GM12801 (cell line): ENCODE data around the gene RBM10.

Source experiments
- CTCF ChIP-seq: IDR thresholded peaks from one replicate; pipeline ENCODE4 v1.5.1; 2011; ENCODE audit warnings: control low read depth; ENCODE audit not compliant: insufficient read length; ENCODE audit errors: extremely low read depth

The RBM10 gene

DNA sequence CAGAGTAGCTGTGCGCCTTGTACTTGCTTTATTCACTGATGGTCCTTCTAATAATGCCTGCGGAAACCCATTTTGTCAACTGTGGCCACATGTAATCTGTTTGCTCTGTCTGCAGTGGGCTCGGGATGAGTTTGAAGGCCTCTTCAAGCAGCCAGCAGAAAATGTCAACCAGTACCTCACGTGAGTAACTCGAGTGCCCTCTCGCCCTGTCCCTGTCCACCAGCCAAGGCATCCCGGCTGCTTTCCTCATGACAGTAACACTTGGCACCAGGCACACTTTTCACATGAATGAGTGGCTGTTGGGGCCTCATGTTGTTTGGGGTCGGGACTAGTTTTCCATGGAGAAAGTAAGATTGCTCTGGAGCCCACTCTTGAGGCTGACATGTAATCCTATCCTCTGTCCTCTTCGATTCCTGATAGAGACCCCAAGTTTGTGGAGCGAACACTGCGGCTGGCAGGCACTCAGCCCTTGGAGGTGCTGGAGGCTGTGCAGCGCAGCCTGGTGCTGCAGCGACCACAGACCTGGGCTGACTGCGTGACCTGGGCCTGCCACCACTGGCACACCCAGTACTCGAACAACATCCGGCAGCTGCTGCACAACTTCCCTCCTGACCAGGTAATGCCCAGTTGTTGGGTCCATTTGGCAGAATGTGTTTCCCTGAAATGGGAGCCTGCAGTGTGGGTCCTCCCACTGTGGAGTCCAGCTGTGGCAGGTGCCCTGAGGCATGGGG, 64.7 kb downstream of the RBM10 start:
- TF ChIP-seq CTCF, result no peak

DNA sequence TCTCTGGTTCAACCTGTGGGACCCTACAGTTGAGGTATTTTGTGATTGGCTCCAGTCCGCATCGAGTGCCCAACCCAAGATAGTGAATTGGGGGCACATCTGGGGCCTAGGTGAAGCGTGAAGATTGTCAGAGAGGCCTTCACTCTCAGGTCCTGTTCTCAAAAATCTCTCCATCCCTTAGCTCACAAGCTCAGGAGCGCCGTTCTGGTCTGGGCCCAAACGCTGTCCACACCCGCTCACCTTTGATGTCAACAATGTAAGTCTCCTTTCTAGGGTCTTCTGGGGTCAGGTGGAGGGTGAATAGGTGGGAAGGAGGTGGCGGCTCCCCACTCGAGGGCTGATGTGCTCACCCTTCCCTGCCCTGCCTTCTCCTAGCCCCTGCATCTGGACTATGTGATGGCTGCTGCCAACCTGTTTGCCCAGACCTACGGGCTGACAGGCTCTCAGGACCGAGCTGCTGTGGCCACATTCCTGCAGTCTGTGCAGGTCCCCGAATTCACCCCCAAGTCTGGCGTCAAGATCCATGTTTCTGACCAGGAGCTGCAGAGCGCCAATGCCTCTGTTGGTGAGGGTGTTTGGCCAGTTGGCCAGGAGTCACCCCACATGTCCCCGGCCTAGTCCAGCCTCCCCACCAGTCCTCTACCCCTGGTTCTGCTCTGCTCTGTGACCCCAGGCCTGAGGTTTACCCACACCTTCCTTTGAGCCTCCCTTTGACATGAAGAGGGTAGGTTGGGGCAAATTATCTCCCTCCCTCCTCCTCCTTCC, 65.8 kb downstream of the RBM10 start:
- no peak for TF ChIP-seq CTCF

DNA sequence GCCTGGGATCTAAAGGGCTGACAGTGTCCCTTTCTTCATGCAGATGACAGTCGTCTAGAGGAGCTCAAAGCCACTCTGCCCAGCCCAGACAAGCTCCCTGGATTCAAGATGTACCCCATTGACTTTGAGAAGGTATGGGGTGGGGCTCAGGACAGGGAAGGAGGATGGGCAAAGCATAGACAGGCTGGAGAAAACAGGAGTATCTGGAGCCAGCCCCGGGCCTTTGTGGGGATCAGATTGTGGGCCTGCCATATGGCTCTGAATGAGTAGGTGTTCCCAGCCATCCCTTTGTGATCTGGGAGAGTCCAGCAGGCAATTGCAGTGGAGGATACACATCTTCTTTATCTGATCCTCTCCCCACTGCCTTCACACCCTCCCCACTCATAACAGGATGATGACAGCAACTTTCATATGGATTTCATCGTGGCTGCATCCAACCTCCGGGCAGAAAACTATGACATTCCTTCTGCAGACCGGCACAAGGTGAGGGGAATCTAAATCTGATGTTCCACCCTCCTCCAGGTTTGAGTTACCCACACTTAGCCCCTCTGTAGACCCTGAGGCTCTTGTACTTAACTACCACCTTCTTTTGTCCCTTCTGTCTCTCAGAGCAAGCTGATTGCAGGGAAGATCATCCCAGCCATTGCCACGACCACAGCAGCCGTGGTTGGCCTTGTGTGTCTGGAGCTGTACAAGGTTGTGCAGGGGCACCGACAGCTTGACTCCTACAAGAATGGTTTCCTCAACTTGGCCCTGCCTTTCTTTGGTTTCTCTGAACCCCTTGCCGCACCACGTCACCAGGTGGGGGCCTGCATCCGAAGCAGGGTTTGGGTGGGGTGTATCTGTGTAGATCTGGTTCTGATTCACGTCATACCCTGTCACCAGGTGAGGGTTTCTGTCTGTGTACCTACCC, 67.6 kb downstream of the RBM10 start:
- no peak for TF ChIP-seq CTCF

- TF ChIP-seq CTCF, result no peak
Observed at GRCh38 chrX:47214435-47215077, 69.5 kb downstream of the RBM10 start.

GRCh38 chrX:47215291-47215900, 70.4 kb downstream of the RBM10 start:
- no peak for TF ChIP-seq CTCF

DNA sequence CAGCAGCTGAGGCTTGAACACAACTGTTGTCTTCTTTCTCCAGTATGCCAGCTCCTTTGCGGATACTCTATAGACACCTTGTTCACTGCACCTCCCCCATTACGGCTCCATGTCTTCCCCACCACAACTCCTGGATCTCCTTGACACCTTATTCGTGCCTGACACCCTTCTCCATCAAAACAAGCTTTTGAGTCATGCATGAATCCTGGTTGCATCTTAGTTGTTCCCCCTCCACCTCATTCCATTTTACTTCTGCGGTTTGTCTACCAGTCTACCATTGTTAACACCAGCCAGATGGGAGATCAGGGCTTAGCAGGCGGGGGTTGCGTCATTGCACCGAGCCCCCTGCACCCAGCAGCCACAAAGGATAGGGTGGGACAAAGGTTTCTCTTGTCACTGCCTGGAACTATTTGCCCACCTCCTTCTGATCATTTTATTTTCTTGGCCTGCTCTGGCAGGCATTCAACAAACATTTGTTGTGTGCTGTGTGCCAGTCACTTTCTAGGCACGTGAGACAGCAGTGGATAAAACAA, 71.4 kb downstream of the RBM10 start:
- TF ChIP-seq CTCF, result no peak
